A673 (cell line): ENCODE data around the gene CSTA. TPM values are rescaled to one million over a fixed set of nuclear protein-coding genes. Genes with fewer than 3 reads are reported as not detected.

Experiments used
- BruUV-seq: library from RNA; stranded (reverse); fragments of 400-500 nt; replicated peaks from 2 replicates; lab custom pipeline; 2021; lab: Mats Ljungman, UMichigan
- CTCF ChIA-PET: fragments of 300-600 bp; sonication (Branson Sonifier 250); formaldehyde crosslinking; loops from one replicate; lab custom pipeline; 2022; ENCODE audit warnings: antibody characterized with exemption; lab: Charles Lee
- POLR2A ChIA-PET: fragments of 300-600 bp; sonication (Branson Sonifier 250); formaldehyde crosslinking; loops from one replicate; lab custom pipeline; 2022; ENCODE audit warnings: antibody characterized with exemption; ENCODE audit not compliant: low non-redundant PET; lab: Charles Lee
- DNase-seq: peaks from one replicate; pipeline ENCODE4 v3.0.0-alpha.2; 2015; ENCODE audit warnings: low spot score
- H3K27ac ChIP-seq: fragments of 200-600 bp; sonication (generic); 2 replicates; pipeline ENCODE4 v1.5.1; 2016; ENCODE audit warnings: mixed run types, low read depth, mild to moderate bottlenecking, mixed read lengths, antibody characterized with exemption, low read length; ENCODE audit not compliant: poor library complexity, severe bottlenecking
- H3K27me3 ChIP-seq: fragments of 200-600 bp; sonication (generic); replicated peaks from 2 replicates; pipeline ENCODE4 v1.6.1; 2017; ENCODE audit warnings: mixed run types, low read depth, mild to moderate bottlenecking, mixed read lengths, antibody characterized with exemption, low read length; ENCODE audit not compliant: insufficient read depth, poor library complexity
- H3K36me3 ChIP-seq: fragments of 200-600 bp; sonication (generic); 2 replicates; pipeline ENCODE4 v1.6.1; 2016; ENCODE audit warnings: mixed run types, mild to moderate bottlenecking, mixed read lengths, antibody characterized with exemption, low read length; ENCODE audit not compliant: insufficient read depth, poor library complexity, severe bottlenecking
- H3K4me1 ChIP-seq: fragments of 200-600 bp; sonication (generic); 2 replicates; pipeline ENCODE4 v1.6.1; 2017; ENCODE audit warnings: mixed run types, mild to moderate bottlenecking, mixed read lengths, antibody characterized with exemption, low read length; ENCODE audit not compliant: insufficient read depth, poor library complexity, severe bottlenecking
- H3K4me3 ChIP-seq: fragments of 200-600 bp; sonication (generic); 2 replicates; pipeline ENCODE4 v1.5.1; 2016; ENCODE audit warnings: low read depth, mixed run types, mild to moderate bottlenecking, mixed read lengths, low read length; ENCODE audit not compliant: poor library complexity, severe bottlenecking
- H3K9me3 ChIP-seq: fragments of 200-600 bp; sonication (generic); 2 replicates; pipeline ENCODE4 v1.6.1; 2016; ENCODE audit warnings: mixed run types, low read depth, mild to moderate bottlenecking, mixed read lengths, antibody characterized with exemption, low read length; ENCODE audit not compliant: poor library complexity, severe bottlenecking
- CTCF ChIP-seq: fragments of 300-800, 200-600 bp; sonication (generic); conservative IDR thresholded peaks from 2 replicates; pipeline ENCODE4 v1.5.1; 2017; ENCODE audit warnings: low read depth, mild to moderate bottlenecking, antibody characterized with exemption, low read length, moderate library complexity, mixed read lengths
- EZH2 ChIP-seq: fragments of 200-600 bp; sonication (generic); IDR thresholded peaks from 2 replicates; pipeline ENCODE4 v1.6.1; 2017; ENCODE audit warnings: borderline replicate concordance, low read depth, mild to moderate bottlenecking, mixed read lengths, antibody characterized with exemption, low read length; ENCODE audit not compliant: poor library complexity, severe bottlenecking
- intact Hi-C: fragments of 100-400 bp; cut with micrococcal nuclease; formaldehyde crosslinking; loops from one replicate; pipeline ENCODE4 v1.10.0; 2022; ENCODE audit not compliant: unreplicated experiment
- total RNA-seq: library from RNA; stranded (reverse); gene quantifications from 2 replicates; pipeline ENCODE4 v1.2.3, GENCODE V29; 2021

Gene CSTA
- total RNA-seq, 1 experiment from 2014 or later = 6.5 TPM

- H3K4me3 ChIP-seq = no peak overlapping the region
- no peak overlapping the region for H3K27ac ChIP-seq
- POLR2A ChIA-PET = no interaction called here
- H3K9me3 ChIP-seq = no peaks in the 10 kb centered on the region
- H3K4me1 ChIP-seq = no peaks in the 10 kb centered on the region
- BruUV-seq = no TSS peak
- TF ChIP-seq CTCF (no peak), EZH2 (no peak)
- CTCF ChIA-PET = no interaction called here
- no peak for DNase-seq
- intact Hi-C loops = no loop called here
- H3K36me3 ChIP-seq = no peaks in the 10 kb centered on the region
- no peaks in the 10 kb centered on the region for H3K27me3 ChIP-seq
Measured at GRCh38 chr3:122315619-122316018, 9.4 kb upstream of the CSTA start.

- POLR2A ChIA-PET = no interaction called here
- H3K4me1 ChIP-seq = no peaks in the 10 kb centered on the region
- intact Hi-C loops = no loop called here
- BruUV-seq = no TSS peak
- no peaks in the 10 kb centered on the region for H3K9me3 ChIP-seq
- H3K27me3 ChIP-seq = no peaks in the 10 kb centered on the region
- TF ChIP-seq EZH2 (no peak), CTCF (no peak)
- CTCF ChIA-PET = no interaction called here
- no peak overlapping the region for H3K4me3 ChIP-seq
- no peak for DNase-seq
- H3K36me3 ChIP-seq = no peaks in the 10 kb centered on the region
- no peak overlapping the region for H3K27ac ChIP-seq
Measured at GRCh38 chr3:122316368-122316767, 8.7 kb upstream of the CSTA start.

- H3K4me1 ChIP-seq = no peaks in the 10 kb centered on the region
- POLR2A ChIA-PET = no interaction called here
Measured at GRCh38 chr3:122318620-122319019, 6.4 kb upstream of the CSTA start.

More at GRCh38 chr3:122318620-122319019, 6.4 kb upstream of the CSTA start:
- Histone ChIP-seq H3K27me3 (no peaks in the 10 kb centered on the region), H3K4me3 (no peak overlapping the region), H3K27ac (no peak overlapping the region), H3K9me3 (no peaks in the 10 kb centered on the region), H3K36me3 (no peaks in the 10 kb centered on the region)
- intact Hi-C loops = no loop called here
- no TSS peak for BruUV-seq
- CTCF ChIA-PET = interaction anchor here (1.0 kb wide), 1 partner anchor 1171 kb away, joined by 3 read pairs; no protein-coding TSS in a partner anchor
- no peak for DNase-seq
- TF ChIP-seq EZH2 (no peak), CTCF (no peak)
